Stomach (tissue), 9 donors: ENCODE data around the gene DLK2. TPM values are rescaled to one million over a fixed set of nuclear protein-coding genes. Genes with fewer than 3 reads are reported as not detected.

ENCODE experiments used
- DNase-seq, 2 donors: peaks; one replicate each; pipeline versions ENCODE4 v3.0.0 to v3.0.0-alpha.2; 2013 to 2019
- H3K27ac ChIP-seq, 5 donors: fragments of 200-600 bp in 4 of 5; sonication (generic) in 4 of 5; one replicate each; pipeline ENCODE4 v1.5.1; 2013 to 2019; ENCODE audit warnings: mild to moderate bottlenecking in 1 of 5, moderate library complexity in 1 of 5
- H3K27me3 ChIP-seq, 3 donors: fragments of 200-600 bp; sonication (generic); one replicate each; pipeline ENCODE4 v1.5.1; 2017 to 2019; ENCODE audit warnings: mixed run types in 1 of 3
- H3K36me3 ChIP-seq, 4 donors: fragments of 200-600 bp; sonication (generic); 1 replicate in 3 of 4; 2 replicates in 1 of 4; pipeline ENCODE4 v1.5.1; 2016 to 2019
- H3K4me1 ChIP-seq, 4 donors: fragments of 200-600 bp; sonication (generic); one replicate each; pipeline ENCODE4 v1.5.1; 2016 to 2019
- H3K4me3 ChIP-seq, 4 donors: fragments of 200-600 bp; sonication (generic) in 3 of 4; one replicate each; pipeline ENCODE4 v1.5.1; 2016 to 2019; ENCODE audit warnings: mild to moderate bottlenecking in 1 of 4
- H3K9me3 ChIP-seq, 4 donors: fragments of 200-600 bp; sonication (generic); one replicate each; pipeline ENCODE4 v1.5.1; 2016 to 2019
- CTCF ChIP-seq, 7 experiments: fragments of 450-650 bp in 4 of 7; fragments of 200-600 bp in 3 of 7; sonication (generic) in 3 of 7; IDR thresholded peaks; one replicate each; pipeline ENCODE4 v1.5.1; 2016 to 2019; ENCODE audit warnings: antibody characterized with exemption in 7 of 7, control low read depth in 2 of 7, mild to moderate bottlenecking in 1 of 7
- EP300 ChIP-seq: sonication (generic); formaldehyde crosslinking; IDR thresholded peaks from one replicate; pipeline ENCODE4 v1.6.1; 2017; ENCODE audit warnings: antibody characterized with exemption
- POLR2A ChIP-seq, 4 donors: fragments of 450-650 bp; IDR thresholded peaks; one replicate each; pipeline ENCODE4 v1.6.1; 2016; ENCODE audit warnings: antibody characterized with exemption in 4 of 4, control low read depth in 2 of 4, mild to moderate bottlenecking in 1 of 4, moderate library complexity in 1 of 4
- POLR2AphosphoS5 ChIP-seq, 3 donors: sonication (generic); formaldehyde crosslinking; IDR thresholded peaks; one replicate each; pipeline ENCODE4 v1.6.1; 2016; ENCODE audit warnings: antibody characterized with exemption in 3 of 3
- WGBS, 5 donors: extraction: QIAGEN DNeasy Blood & Tissue Kit in 3 of 5; methylation state at CpG; one replicate each; pipeline versions ENCODE4 v1.1.5 to v1.1.7; 2013 to 2018; 5-methylcytosine and 5-hydroxymethylcytosine counted together
- intact Hi-C: fragments of 100-400 bp; cut with DNase I; formaldehyde crosslinking; loops from one replicate; pipeline ENCODE4 v1.15.1; 2023; ENCODE audit warnings: low total_unique reads
- polyA plus RNA-seq, 3 donors: library from polyadenylated mRNA; stranded (reverse); fragments of 200-250 nt; gene quantifications; one replicate each; pipeline ENCODE4 v1.2.3, GENCODE V29; 2013
- total RNA-seq, 5 donors: library from RNA; depleted of rRNA; stranded (reverse); fragments of >200 nt; gene quantifications; one replicate each; pipeline versions ENCODE4 v1.1.0 to v1.2.3, GENCODE V29; 2014 to 2016
- donor health status: healthy with polysubstance abuse.
- donor health status: Bipolar disorder and iron deficiency.
- donor health status: healthy.

Gene DLK2
- total and polyA plus RNA-seq, 8 donors: 0.37 to 17.0 TPM; not detected in 6

GRCh38 chr6:43434943-43435342 is 20.4 kb downstream of the DLK2 start:
- Histone ChIP-seq H3K27ac (no peak overlapping the region), H3K36me3 (peaks cover 28 to 66% (median 64%) of the 10 kb centered on the region in 4 donors), H3K27me3 (no peaks in the 10 kb centered on the region), H3K4me1 (peaks cover 18 to 34% (median 27%) of the 10 kb centered on the region in 4 donors), H3K9me3 (no peaks in the 10 kb centered on the region), H3K4me3 (no peak overlapping the region)
- WGBS, 5 donors: 91 to 96% (median 94%) methylated on average over 4 of the region's 4 CpGs
- no peak for DNase-seq
- intact Hi-C loops: no loop called here
- TF ChIP-seq EP300: no peak
- TF ChIP-seq POLR2AphosphoS5 (IDR thresholded peaks at IDR 0.05): no peak
- TF ChIP-seq POLR2A (IDR thresholded peaks at IDR 0.05): no peak
- TF ChIP-seq CTCF (IDR thresholded peaks at IDR 0.05): no peak

GRCh38 chr6:43434001-43434840 is 21.1 kb downstream of the DLK2 start:
- 84 to 93% (median 86%) methylated on average over 12 to 15 of the region's 15 CpGs for WGBS, 5 donors
- no peaks in the 10 kb centered on the region for H3K27me3 ChIP-seq
- no peak for DNase-seq

GRCh38 chr6:43433148-43433547 is 22.2 kb downstream of the DLK2 start:
- Histone ChIP-seq H3K9me3 (no peaks in the 10 kb centered on the region), H3K27ac (no peak overlapping the region), H3K36me3 (peaks cover 18 to 48% (median 46%) of the 10 kb centered on the region in 4 donors), H3K4me1 (peaks cover 28 to 52% (median 41%) of the 10 kb centered on the region in 4 donors), H3K27me3 (no peaks in the 10 kb centered on the region), H3K4me3 (no peak overlapping the region)
- WGBS, 5 donors: 72 to 85% (median 84%) methylated on average over 4 to 8 of the region's 8 CpGs
- TF ChIP-seq CTCF (IDR thresholded peaks at IDR 0.05) (no peak), POLR2A (IDR thresholded peaks at IDR 0.05) (no peak), EP300 (no peak), POLR2AphosphoS5 (IDR thresholded peaks at IDR 0.05) (no peak)
- DNase-seq: no peak
- intact Hi-C loops: no loop called here

More at GRCh38 chr6:43434001-43434840, 21.1 kb downstream of the DLK2 start:
- Histone ChIP-seq H3K27ac (no peak overlapping the region), H3K4me1 (peaks cover 18 to 42% (median 31%) of the 10 kb centered on the region in 4 donors), H3K4me3 (no peak overlapping the region), H3K9me3 (no peaks in the 10 kb centered on the region), H3K36me3 (peaks cover 24 to 58% (median 57%) of the 10 kb centered on the region in 4 donors)
- intact Hi-C loops: no loop called here
- TF ChIP-seq POLR2AphosphoS5 (IDR thresholded peaks at IDR 0.05) (no peak), CTCF (IDR thresholded peaks at IDR 0.05) (no peak), EP300 (no peak), POLR2A (IDR thresholded peaks at IDR 0.05) (no peak)

GRCh38 chr6:43432009-43432945 is 23.1 kb downstream of the DLK2 start:
- intact Hi-C loops: no loop called here
- DNase-seq: no peak
- Histone ChIP-seq H3K4me3 (no peak overlapping the region), H3K27me3 (no peaks in the 10 kb centered on the region), H3K4me1 (peaks cover 28 to 50% (median 37%) of the 10 kb centered on the region in 4 donors), H3K9me3 (no peaks in the 10 kb centered on the region), H3K36me3 (peaks cover 18 to 41% (median 40%) of the 10 kb centered on the region in 4 donors), H3K27ac (no peak overlapping the region)
- 91 to 95% (median 95%) methylated on average over 11 to 19 of the region's 19 CpGs for WGBS, 5 donors
- no peak for TF ChIP-seq CTCF (IDR thresholded peaks at IDR 0.05)
- no peak for TF ChIP-seq POLR2AphosphoS5 (IDR thresholded peaks at IDR 0.05)
- no peak for TF ChIP-seq POLR2A (IDR thresholded peaks at IDR 0.05)
- no peak for TF ChIP-seq EP300
